Measurements from ENCODE around the gene SPRY4. TPM values are rescaled to one million over a fixed set of nuclear protein-coding genes. Genes with fewer than 3 reads are reported as not detected.

Gene SPRY4
- total RNA-seq, 2 donors from 2014 or later = 8.4 to 21.5 TPM

GRCh38 chr5:142290577-142291299, 34.1 kb downstream of the SPRY4 start:
- no peaks in the 10 kb centered on the region for H3K4me1 ChIP-seq
- intact Hi-C loops (cut with DNase I) = no loop called here
- H3K27me3 ChIP-seq = no peaks in the 10 kb centered on the region
- no peak overlapping the region for H3K27ac ChIP-seq
- no peak overlapping the region for H3K9ac ChIP-seq (ENCODE audit: low read depth in 2 of 2, low read length in 2 of 2)
- H3K4me3 ChIP-seq = no peak overlapping the region
- no peak for TF ChIP-seq CTCF (IDR thresholded peaks at IDR 0.05)
- peak; percentile 53 for DNase-seq
- no peaks in the 10 kb centered on the region for H3K36me3 ChIP-seq
- H3K9me3 ChIP-seq = no peaks in the 10 kb centered on the region

GRCh38 chr5:142289708-142290576, 34.9 kb downstream of the SPRY4 start:
- H3K4me3 ChIP-seq = no peak overlapping the region
- H3K9me3 ChIP-seq = no peaks in the 10 kb centered on the region
- no peaks in the 10 kb centered on the region for H3K36me3 ChIP-seq
- H3K27me3 ChIP-seq = no peaks in the 10 kb centered on the region
- no peak for DNase-seq
- TF ChIP-seq CTCF (IDR thresholded peaks at IDR 0.05) = no peak
- no peak overlapping the region for H3K9ac ChIP-seq (ENCODE audit: low read depth in 2 of 2, low read length in 2 of 2)
- no peaks in the 10 kb centered on the region for H3K4me1 ChIP-seq
- intact Hi-C loops (cut with DNase I) = no loop called here
- H3K27ac ChIP-seq = no peak overlapping the region

- no peak for TF ChIP-seq CTCF (IDR thresholded peaks at IDR 0.05)
- H3K36me3 ChIP-seq = no peaks in the 10 kb centered on the region
- no peak overlapping the region for H3K9ac ChIP-seq (ENCODE audit: low read depth in 2 of 2, low read length in 2 of 2)
- no peaks in the 10 kb centered on the region for H3K9me3 ChIP-seq
- no peak overlapping the region for H3K4me3 ChIP-seq
- no peak for DNase-seq
- no peaks in the 10 kb centered on the region for H3K27me3 ChIP-seq
- no peak overlapping the region for H3K27ac ChIP-seq
- intact Hi-C loops (cut with DNase I) = no loop called here
- no peaks in the 10 kb centered on the region for H3K4me1 ChIP-seq
Measured at GRCh38 chr5:142287973-142288313, 36.9 kb downstream of the SPRY4 start.

GRCh38 chr5:142287096-142287972, 37.5 kb downstream of the SPRY4 start:
- intact Hi-C loops (cut with DNase I) = no loop called here
- no peak for DNase-seq
- Histone ChIP-seq H3K27ac (no peak overlapping the region), H3K9ac (ENCODE audit: low read depth in 2 of 2, low read length in 2 of 2) (no peak overlapping the region), H3K4me1 (no peaks in the 10 kb centered on the region), H3K27me3 (no peaks in the 10 kb centered on the region), H3K36me3 (no peaks in the 10 kb centered on the region), H3K4me3 (no peak overlapping the region), H3K9me3 (no peaks in the 10 kb centered on the region)
- no peak for TF ChIP-seq CTCF (IDR thresholded peaks at IDR 0.05)

GRCh38 chr5:142286111-142286510, 38.7 kb downstream of the SPRY4 start:
- no peak for TF ChIP-seq CTCF (IDR thresholded peaks at IDR 0.05)
- H3K27me3 ChIP-seq = no peaks in the 10 kb centered on the region
- no peaks in the 10 kb centered on the region for H3K9me3 ChIP-seq
- H3K4me3 ChIP-seq = no peak overlapping the region
- H3K36me3 ChIP-seq = no peaks in the 10 kb centered on the region
- intact Hi-C loops (cut with DNase I) = no loop called here
- no peak overlapping the region for H3K27ac ChIP-seq
- peak; percentile 67 for DNase-seq
- H3K9ac ChIP-seq (ENCODE audit: low read depth in 2 of 2, low read length in 2 of 2) = no peak overlapping the region
- no peaks in the 10 kb centered on the region for H3K4me1 ChIP-seq

All from colonic mucosa (tissue), 4 donors.